ENCODE measurements around the gene LYSMD1.

GRCh38 chr1:151146412-151147131 is 19.1 kb downstream of the LYSMD1 start, which contains the start of gene SEMA6C:
- TF ChIP-seq EZH2 (IDR thresholded peaks at IDR 0.05; ENCODE audit: insufficient read depth, low read length) (no peak), CTCF (IDR thresholded peaks at IDR 0.05; ENCODE audit: insufficient read depth, low read depth, low read length) (no peak)
